Sigmoid colon (tissue), 7 donors: Measurements from ENCODE around the gene ABCB4. TPM values are rescaled to one million over a fixed set of nuclear protein-coding genes. Genes with fewer than 3 reads are reported as not detected.

Experiments
- DNase-seq: peaks from one replicate; pipeline ENCODE4 v3.0.0-alpha.2; 2019
- H3K27ac ChIP-seq, 4 donors: fragments of 200-600 bp; sonication (generic); one replicate each; pipeline ENCODE4 v1.5.1; 2016 to 2019; ENCODE audit warnings: mild to moderate bottlenecking in 1 of 4
- H3K27me3 ChIP-seq, 3 donors: fragments of 200-600 bp; sonication (generic); one replicate each; pipeline ENCODE4 v1.5.1; 2019; ENCODE audit warnings: mild to moderate bottlenecking in 1 of 3
- H3K36me3 ChIP-seq, 4 donors: fragments of 200-600 bp; sonication (generic); one replicate each; pipeline ENCODE4 v1.5.1; 2016 to 2019
- H3K4me1 ChIP-seq, 4 donors: fragments of 200-600 bp; sonication (generic); one replicate each; pipeline ENCODE4 v1.5.1; 2017 to 2019
- H3K4me3 ChIP-seq, 4 donors: fragments of 200-600 bp; sonication (generic); one replicate each; pipeline ENCODE4 v1.5.1; 2017 to 2019; ENCODE audit warnings: mild to moderate bottlenecking in 2 of 4, moderate library complexity in 1 of 4
- H3K9me3 ChIP-seq, 4 donors: fragments of 200-600 bp in 3 of 4; sonication (generic) in 3 of 4; one replicate each; pipeline versions ENCODE4 v1.5.1 to v1.6.1; 2013 to 2019
- CTCF ChIP-seq, 4 experiments: fragments of 450-650 bp in 3 of 4; fragments of 200-600 bp in 1 of 4; IDR thresholded peaks; one replicate each; pipeline ENCODE4 v1.5.1; 2016 to 2019; ENCODE audit warnings: antibody characterized with exemption in 4 of 4, mild to moderate bottlenecking in 3 of 4, moderate library complexity in 2 of 4
- EP300 ChIP-seq, 4 donors: sonication (generic); formaldehyde crosslinking; IDR thresholded peaks; one replicate each; pipeline ENCODE4 v1.6.1; 2017; ENCODE audit warnings: antibody characterized with exemption in 4 of 4
- POLR2A ChIP-seq, 2 donors: fragments of 450-650 bp; IDR thresholded peaks; one replicate each; pipeline ENCODE4 v1.6.1; 2016; ENCODE audit warnings: antibody characterized with exemption in 2 of 2, mild to moderate bottlenecking in 2 of 2, moderate library complexity in 2 of 2
- POLR2AphosphoS5 ChIP-seq, 4 donors: sonication (generic); formaldehyde crosslinking; IDR thresholded peaks; one replicate each; pipeline ENCODE4 v1.6.1; 2017; ENCODE audit warnings: antibody characterized with exemption in 4 of 4
- WGBS, 2 donors: extraction: QIAGEN DNeasy Blood & Tissue Kit; methylation state at CpG; one replicate each; pipeline ENCODE4 v1.1.7; 2013; 5-methylcytosine and 5-hydroxymethylcytosine counted together
- intact Hi-C: fragments of 100-400 bp; cut with DNase I; formaldehyde crosslinking; loops from one replicate; pipeline ENCODE4 v1.15.1; 2023
- polyA plus RNA-seq, 3 donors: library from polyadenylated mRNA; stranded (reverse); fragments of 200-250 nt; gene quantifications; one replicate each; pipeline ENCODE4 v1.2.3, GENCODE V29; 2013
- total RNA-seq, 4 donors: library from RNA; depleted of rRNA; stranded (reverse); fragments of >200 nt; gene quantifications; one replicate each; pipeline ENCODE4 v1.1.0, GENCODE V29; 2016
- donor health status: healthy with polysubstance abuse.
- donor health status: Bipolar disorder and iron deficiency.
- donor health status: healthy.

Gene ABCB4
- total and polyA plus RNA-seq, 7 donors = 0.23 to 3.5 (median 1.1) TPM; not detected in 1

GRCh38 chr7:87506246-87507180, 31.0 kb upstream of the ABCB4 start:
- H3K4me3 ChIP-seq = no peak overlapping the region
- WGBS, 2 donors = 77 to 82% methylated on average over 3 of the region's 3 CpGs
- no peaks in the 10 kb centered on the region for H3K36me3 ChIP-seq
- H3K27me3 ChIP-seq = no peaks in the 10 kb centered on the region
- H3K9me3 ChIP-seq = no peaks in the 10 kb centered on the region
- peak in 2 of 4 experiments; percentile 15 to 20 for TF ChIP-seq CTCF (IDR thresholded peaks at IDR 0.05)
- TF ChIP-seq POLR2A (IDR thresholded peaks at IDR 0.05) = no peak
- no peaks in the 10 kb centered on the region for H3K4me1 ChIP-seq
- no peak overlapping the region for H3K27ac ChIP-seq
- intact Hi-C loops = no loop called here
- no peak for DNase-seq

- Histone ChIP-seq H3K27ac (no peak overlapping the region), H3K27me3 (no peaks in the 10 kb centered on the region), H3K36me3 (no peaks in the 10 kb centered on the region), H3K4me1 (no peaks in the 10 kb centered on the region), H3K4me3 (no peak overlapping the region), H3K9me3 (no peaks in the 10 kb centered on the region)
- no peak for TF ChIP-seq POLR2AphosphoS5 (IDR thresholded peaks at IDR 0.05)
- TF ChIP-seq CTCF (IDR thresholded peaks at IDR 0.05) = no peak
- no peak for TF ChIP-seq POLR2A (IDR thresholded peaks at IDR 0.05)
- TF ChIP-seq EP300 (IDR thresholded peaks at IDR 0.05) = no peak
- 47 to 67% methylated on average over 5 of the region's 5 CpGs for WGBS, 2 donors
- no peak for DNase-seq
- intact Hi-C loops = no loop called here
Measured at GRCh38 chr7:87505557-87506245, 30.2 kb upstream of the ABCB4 start.

GRCh38 chr7:87505122-87505521, 29.6 kb upstream of the ABCB4 start:
- Histone ChIP-seq H3K4me3 (no peak overlapping the region), H3K36me3 (no peaks in the 10 kb centered on the region), H3K9me3 (no peaks in the 10 kb centered on the region), H3K27me3 (no peaks in the 10 kb centered on the region), H3K4me1 (no peaks in the 10 kb centered on the region), H3K27ac (no peak overlapping the region)
- no peak for TF ChIP-seq CTCF (IDR thresholded peaks at IDR 0.05)
- WGBS, 2 donors = 75 to 83% methylated on average over 5 of the region's 5 CpGs
- DNase-seq = no peak
- intact Hi-C loops = no loop called here

GRCh38 chr7:87499494-87499893, 24.0 kb upstream of the ABCB4 start:
- intact Hi-C loops = no loop called here
- Histone ChIP-seq H3K27ac (no peak overlapping the region), H3K9me3 (no peaks in the 10 kb centered on the region), H3K27me3 (no peaks in the 10 kb centered on the region), H3K4me1 (no peaks in the 10 kb centered on the region), H3K36me3 (no peaks in the 10 kb centered on the region), H3K4me3 (no peak overlapping the region)
- no peak for TF ChIP-seq EP300 (IDR thresholded peaks at IDR 0.05)
- TF ChIP-seq POLR2AphosphoS5 (IDR thresholded peaks at IDR 0.05) = no peak
- no peak for TF ChIP-seq CTCF (IDR thresholded peaks at IDR 0.05)
- TF ChIP-seq POLR2A (IDR thresholded peaks at IDR 0.05) = no peak
- 92 to 95% methylated on average over 3 of the region's 3 CpGs for WGBS, 2 donors
- DNase-seq = no peak
